Aorta (tissue), 5 donors: ENCODE data around the gene KIF3B. TPM values are rescaled to one million over a fixed set of nuclear protein-coding genes. Genes with fewer than 3 reads are reported as not detected.
"Not testable (repeated sequence)": the region's sequence is repeated elsewhere in the genome, so short reads cannot be mapped to it uniquely, and the experiment has no call there.

ENCODE experiments used
- ATAC-seq: fragments of 200-7000 bp; cut with Tn5 transposase; one replicate; pipeline ENCODE4 v1.9.1; 2022; ENCODE audit warnings: moderate library complexity; ENCODE audit not compliant: low FRiP score
- DNase-seq, 2 donors: peaks; one replicate each; pipeline ENCODE4 v3.0.0-alpha.2; 2020
- H3K27ac ChIP-seq, 2 donors: one replicate each; pipeline ENCODE4 v1.5.1; 2013; ENCODE audit warnings: low read length in 2 of 2, mild to moderate bottlenecking in 2 of 2, moderate library complexity in 2 of 2, control low read depth in 1 of 2, inconsistent platforms in 1 of 2, low read depth in 1 of 2
- H3K27me3 ChIP-seq, 2 donors: one replicate each; pipeline ENCODE4 v1.6.1; 2013; ENCODE audit warnings: control low read depth in 1 of 2, low read length in 1 of 2, mild to moderate bottlenecking in 1 of 2, moderate library complexity in 1 of 2; ENCODE audit not compliant: insufficient read depth in 2 of 2, control insufficient read depth in 1 of 2
- H3K36me3 ChIP-seq, 2 donors: one replicate each; pipeline ENCODE4 v1.6.1; 2013; ENCODE audit warnings: control low read depth in 1 of 2, low read length in 1 of 2, mild to moderate bottlenecking in 1 of 2; ENCODE audit not compliant: insufficient read depth in 2 of 2, control insufficient read depth in 1 of 2
- H3K4me1 ChIP-seq, 2 donors: one replicate each; pipeline ENCODE4 v1.6.1; 2013; ENCODE audit warnings: low read length in 2 of 2, control low read depth in 1 of 2, mild to moderate bottlenecking in 1 of 2, moderate library complexity in 1 of 2; ENCODE audit not compliant: insufficient read depth in 2 of 2, control insufficient read depth in 1 of 2
- H3K4me3 ChIP-seq, 2 donors: one replicate each; pipeline ENCODE4 v1.5.1; 2013; ENCODE audit warnings: low read length in 2 of 2, control low read depth in 1 of 2, mild to moderate bottlenecking in 1 of 2
- H3K9me3 ChIP-seq: one replicate; pipeline ENCODE4 v1.6.1; 2013; ENCODE audit warnings: mild to moderate bottlenecking, low read length; ENCODE audit not compliant: control insufficient read depth
- WGBS, 2 donors: extraction: QIAGEN DNeasy Blood & Tissue Kit; methylation state at CpG; one replicate each; pipeline ENCODE4 v1.1.7; 2013; 5-methylcytosine and 5-hydroxymethylcytosine counted together
- intact Hi-C, 2 donors: fragments of 100-400 bp; cut with DNase I; formaldehyde crosslinking; loops; one replicate each; pipeline versions ENCODE4 v1.14.2 to v1.15.0; 2022
- polyA plus RNA-seq, 2 donors: library from polyadenylated mRNA; stranded (reverse); fragments of 200-250 nt; gene quantifications; one replicate each; pipeline ENCODE4 v1.2.3, GENCODE V29; 2013
- total RNA-seq, 2 donors: library from RNA; stranded (reverse); fragmentation: NEBNext Ultra II Directional; extraction: Animal tissue kit (Norgen Biotek cat#: 25700); gene quantifications; one replicate each; pipeline ENCODE4 v1.2.1, GENCODE V29; 2021
- donor health status: healthy with polysubstance abuse.
- donor health status: Bipolar disorder and iron deficiency.
- donor health status: DM: no; HTN: no; CAD: no.
- donor health status: DM: no; HTN: no; CAD: no.
- donor health status: DM: yes; HTN: yes; CAD: no.

KIF3B gene
- total and polyA plus RNA-seq, 4 donors: 12.9 to 28.0 (median 23.2) TPM

DNA sequence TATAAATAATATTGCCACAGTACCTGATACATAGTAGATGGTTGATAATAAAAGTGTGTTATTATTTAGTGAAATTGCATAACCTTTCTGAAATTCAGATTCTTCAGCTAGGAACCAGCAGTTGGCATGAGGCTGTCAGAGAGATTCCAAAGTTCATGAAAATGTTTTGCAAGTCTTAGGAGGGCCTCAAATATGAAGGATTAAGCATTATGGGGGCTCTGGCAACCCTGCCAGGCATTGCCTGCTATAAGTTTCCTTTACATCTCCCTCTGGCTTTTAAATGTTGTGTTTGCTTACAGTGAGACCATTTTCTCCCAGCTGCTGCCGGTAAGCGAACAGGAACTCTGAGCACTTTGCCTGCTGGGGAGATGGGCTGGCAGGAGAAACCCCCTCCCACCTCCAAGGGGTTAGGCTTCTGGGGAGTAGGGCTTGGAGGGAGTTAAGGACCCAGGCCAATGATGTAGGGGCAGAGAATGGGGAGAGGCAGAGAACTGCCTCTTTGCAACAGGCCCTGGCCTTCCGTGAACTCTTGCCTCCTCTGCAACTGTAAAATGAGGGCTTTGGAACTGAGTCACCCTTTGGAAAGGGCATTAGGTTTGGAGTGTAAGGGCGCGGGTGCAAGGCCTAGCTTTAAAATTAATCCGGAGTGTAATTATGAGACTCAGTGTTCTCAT lies 33.2 kb upstream of the KIF3B start:
- Histone ChIP-seq H3K4me1 (no peaks in the 10 kb centered on the region), H3K9me3 (no peaks in the 10 kb centered on the region), H3K27ac (no peak overlapping the region), H3K27me3 (no peaks in the 10 kb centered on the region), H3K36me3 (no peaks in the 10 kb centered on the region), H3K4me3 (no peak overlapping the region)
- intact Hi-C loops: no loop called here
- no peak for ATAC-seq
- DNase-seq: peak in 1 of 2 donors; percentile 50
- WGBS, 2 donors: 87 to 89% methylated on average over 6 of the region's 6 CpGs

DNA sequence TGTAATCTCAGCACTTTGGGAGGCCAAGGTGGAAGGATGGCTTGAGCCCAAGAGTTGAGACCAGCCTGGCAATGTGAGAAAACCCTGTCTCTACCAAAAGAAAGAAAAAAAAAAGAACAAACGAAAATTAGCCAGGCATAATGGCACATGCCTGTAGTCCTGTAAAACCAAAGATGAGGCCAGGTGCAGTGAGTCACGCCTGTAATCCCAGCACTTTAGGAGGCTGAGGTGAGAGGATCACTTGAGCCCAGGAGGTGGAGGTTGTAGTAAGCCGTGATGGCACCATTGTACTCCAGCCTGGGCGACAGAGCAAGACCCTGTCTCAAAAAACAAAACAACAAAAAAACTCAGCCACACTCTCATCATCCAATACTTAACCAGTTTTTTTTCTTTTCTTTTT lies 32.5 kb upstream of the KIF3B start:
- no peak overlapping the region for H3K27ac ChIP-seq
- ATAC-seq (no peak), DNase-seq (peak in 1 of 2 donors; percentile 1)
- H3K27me3 ChIP-seq: no peaks in the 10 kb centered on the region
- H3K36me3 ChIP-seq: no peaks in the 10 kb centered on the region
- H3K9me3 ChIP-seq: no peaks in the 10 kb centered on the region
- intact Hi-C loops: no loop called here
- no peaks in the 10 kb centered on the region for H3K4me1 ChIP-seq
- H3K4me3 ChIP-seq: no peak overlapping the region
- WGBS, 2 donors: 86 to 90% methylated on average over 4 of the region's 4 CpGs

DNA sequence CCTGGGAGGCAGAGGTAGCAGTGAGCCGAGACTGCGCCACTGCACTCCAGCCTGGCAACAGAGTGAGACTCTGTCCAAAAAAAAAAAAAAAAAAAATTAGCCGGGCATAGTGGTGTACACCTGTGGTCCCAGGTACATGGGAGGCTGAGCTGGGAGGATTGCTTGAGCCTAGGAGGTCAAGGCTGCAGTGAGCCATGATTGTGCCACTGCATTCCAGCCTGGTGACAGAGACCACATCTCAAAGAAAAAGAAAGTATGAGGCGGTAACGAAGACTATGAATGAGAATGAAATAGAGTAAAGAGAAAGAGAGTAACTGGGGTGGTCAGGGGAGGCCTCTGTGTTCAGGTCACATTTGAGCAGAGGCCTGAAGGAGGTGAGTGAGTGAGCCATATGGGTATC lies 31.2 kb upstream of the KIF3B start:
- H3K36me3 ChIP-seq, H3K4me3 ChIP-seq, H3K4me1 ChIP-seq, H3K27ac ChIP-seq, DNase-seq, ATAC-seq, intact Hi-C loops, H3K27me3 ChIP-seq, H3K9me3 ChIP-seq: not testable (repeated sequence)
- 92 to 93% methylated on average over 5 of the region's 5 CpGs for WGBS, 2 donors

DNA sequence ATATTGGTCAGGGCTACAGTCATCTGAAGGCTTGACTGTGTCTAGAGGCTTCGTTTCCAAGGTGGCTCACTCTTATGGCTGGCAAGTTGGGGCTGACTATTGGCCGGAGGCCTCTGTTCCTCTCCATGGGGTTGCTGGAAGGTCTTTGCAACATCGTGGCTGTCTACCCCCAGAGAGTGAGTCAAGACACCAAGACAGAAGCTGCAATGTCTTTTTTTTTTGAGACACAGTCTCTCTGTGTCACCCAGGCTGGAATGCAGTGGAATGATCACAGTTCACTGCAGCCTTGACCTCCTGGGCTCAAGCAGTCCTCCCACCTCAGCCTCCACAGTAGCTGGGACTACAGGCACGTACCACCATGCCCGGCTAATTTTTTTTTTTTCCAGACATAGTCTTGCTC lies 29.4 kb upstream of the KIF3B start:
- no peaks in the 10 kb centered on the region for H3K27me3 ChIP-seq
- DNase-seq: peak in 1 of 2 donors; percentile 14
- ATAC-seq: no peak
- H3K36me3 ChIP-seq: no peaks in the 10 kb centered on the region
- WGBS, 2 donors: 81 to 84% methylated on average over 5 of the region's 5 CpGs
- intact Hi-C loops: no loop called here
- H3K9me3 ChIP-seq: no peaks in the 10 kb centered on the region
- H3K4me3 ChIP-seq: no peak overlapping the region
- H3K27ac ChIP-seq: no peak overlapping the region
- no peaks in the 10 kb centered on the region for H3K4me1 ChIP-seq

DNA sequence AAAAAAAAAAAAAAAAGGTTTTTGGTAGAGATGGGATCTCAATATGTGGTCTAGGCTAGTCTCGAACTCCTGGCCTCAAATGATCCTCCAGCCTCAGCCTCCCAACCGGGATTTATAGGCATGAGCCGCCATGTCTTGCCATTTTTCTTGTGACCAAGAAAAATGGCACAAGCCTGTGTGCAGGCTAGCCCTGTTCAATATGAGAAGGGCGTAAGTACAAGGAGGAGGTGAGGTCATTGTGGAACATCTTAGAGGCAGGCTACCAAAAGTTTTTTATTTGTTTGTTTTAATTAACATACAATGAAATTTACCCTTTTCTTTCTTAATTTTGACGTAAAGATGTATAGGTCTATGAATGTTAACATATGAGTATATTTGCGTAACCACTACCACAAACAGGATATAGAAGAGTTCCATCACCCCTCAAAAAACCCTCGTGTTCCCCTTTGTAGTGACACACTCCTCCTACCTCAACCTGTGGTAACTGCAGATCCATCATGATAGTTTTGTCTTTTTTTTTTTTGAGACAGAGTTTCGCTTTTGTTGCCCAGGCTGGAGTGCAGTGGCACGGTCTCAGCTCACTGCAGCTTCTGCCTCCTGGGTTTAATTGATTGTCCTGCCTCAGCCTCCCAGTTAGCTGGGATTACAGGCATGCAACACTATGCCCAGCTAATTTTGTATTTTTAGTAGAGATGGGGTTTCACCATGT lies 28.3 kb upstream of the KIF3B start:
- no peaks in the 10 kb centered on the region for H3K36me3 ChIP-seq
- WGBS, 2 donors: 85 to 89% methylated on average over 9 of the region's 9 CpGs
- peak in 1 of 2 donors; percentile 3 for DNase-seq
- peaks cover 2% of the 10 kb centered on the region for H3K9me3 ChIP-seq
- peaks cover 0 to 1% of the 10 kb centered on the region in 2 donors for H3K27me3 ChIP-seq
- H3K27ac ChIP-seq: no peak overlapping the region
- intact Hi-C loops: no loop called here
- H3K4me3 ChIP-seq: no peak overlapping the region
- H3K4me1 ChIP-seq: no peaks in the 10 kb centered on the region
- no peak for ATAC-seq

DNA sequence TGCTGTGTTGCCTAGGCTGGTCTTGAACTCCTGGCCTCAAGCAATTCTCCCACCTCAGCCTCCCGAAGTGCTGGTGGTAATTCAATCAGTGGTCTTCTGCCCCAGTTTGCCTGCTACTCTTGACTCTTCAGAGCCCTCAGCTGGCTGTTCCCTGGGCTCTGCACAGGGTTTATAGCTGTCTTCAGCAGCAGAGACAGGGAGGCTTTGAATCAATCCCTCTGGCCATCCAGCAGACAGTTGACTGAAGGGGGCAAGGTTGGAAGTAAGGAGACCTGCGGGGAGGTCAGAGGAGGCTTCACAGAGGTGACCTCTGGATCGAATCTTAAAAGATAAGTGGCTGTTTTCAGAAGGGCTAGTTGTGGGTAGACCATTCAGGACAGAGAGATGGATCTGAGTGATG lies 26.0 kb upstream of the KIF3B start:
- 73 to 74% methylated on average over 3 of the region's 3 CpGs for WGBS, 2 donors
- peaks cover 0 to 1% of the 10 kb centered on the region in 2 donors for H3K27me3 ChIP-seq
- H3K9me3 ChIP-seq: peaks cover 2% of the 10 kb centered on the region
- H3K4me3 ChIP-seq: no peak overlapping the region
- H3K36me3 ChIP-seq: no peaks in the 10 kb centered on the region
- intact Hi-C loops: no loop called here
- no peak overlapping the region for H3K27ac ChIP-seq
- DNase-seq: peak in 1 of 2 donors; percentile 3
- ATAC-seq: no peak
- H3K4me1 ChIP-seq: no peaks in the 10 kb centered on the region

DNA sequence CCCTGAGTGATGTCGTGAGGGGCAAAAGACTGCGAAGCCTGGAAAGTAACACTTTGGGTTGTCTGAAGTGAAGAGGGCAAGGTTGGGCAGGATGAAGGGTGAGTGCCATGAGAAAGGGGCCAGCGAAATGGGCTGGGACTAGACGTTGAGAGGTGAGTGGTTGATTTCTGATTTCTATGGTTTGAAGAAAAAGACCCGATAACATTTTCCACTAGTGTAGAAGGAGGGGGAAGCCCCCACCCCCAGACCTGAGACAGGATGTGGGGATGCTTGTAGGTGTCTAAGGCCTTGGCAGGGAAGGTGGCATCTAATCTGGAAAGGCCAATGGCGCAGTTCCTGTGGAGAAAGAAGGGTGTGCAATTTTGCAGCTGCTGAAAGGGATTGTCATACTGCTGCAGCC lies 25.3 kb upstream of the KIF3B start:
- Histone ChIP-seq H3K4me1 (no peaks in the 10 kb centered on the region), H3K27ac (no peak overlapping the region), H3K9me3 (peaks cover 2% of the 10 kb centered on the region), H3K36me3 (no peaks in the 10 kb centered on the region), H3K4me3 (no peak overlapping the region), H3K27me3 (peaks cover 0 to 1% of the 10 kb centered on the region in 2 donors)
- WGBS, 2 donors: 86 to 91% methylated on average over 6 of the region's 6 CpGs
- ATAC-seq (no peak), DNase-seq (no peak)
- intact Hi-C loops: no loop called here

DNA sequence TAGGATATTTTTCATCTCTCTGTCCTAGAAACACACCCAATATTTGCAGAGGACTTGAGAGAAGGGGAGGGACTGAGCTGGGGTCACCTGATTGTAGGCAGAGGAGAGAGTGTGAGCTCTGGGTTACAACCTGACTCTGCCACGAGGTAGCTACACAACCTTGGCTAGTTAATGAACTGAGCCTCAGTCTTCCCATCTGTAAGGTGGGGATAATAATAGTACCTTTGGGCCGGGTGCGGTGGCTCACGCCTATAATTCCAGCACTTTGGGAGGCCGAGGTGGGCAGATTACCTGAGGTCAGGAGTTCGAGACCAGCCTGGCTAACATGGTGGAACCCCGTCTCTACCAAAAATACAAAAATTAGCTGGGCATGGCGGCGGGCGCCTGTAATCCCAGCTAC lies 16.5 kb upstream of the KIF3B start:
- ATAC-seq, H3K4me3 ChIP-seq, intact Hi-C loops, H3K27me3 ChIP-seq, H3K4me1 ChIP-seq, H3K27ac ChIP-seq, H3K9me3 ChIP-seq, H3K36me3 ChIP-seq: not testable (repeated sequence)
- 93% methylated on average over 10 of the region's 10 CpGs for WGBS, 2 donors
- peak in 1 of 2 donors; percentile 14 for DNase-seq

DNA sequence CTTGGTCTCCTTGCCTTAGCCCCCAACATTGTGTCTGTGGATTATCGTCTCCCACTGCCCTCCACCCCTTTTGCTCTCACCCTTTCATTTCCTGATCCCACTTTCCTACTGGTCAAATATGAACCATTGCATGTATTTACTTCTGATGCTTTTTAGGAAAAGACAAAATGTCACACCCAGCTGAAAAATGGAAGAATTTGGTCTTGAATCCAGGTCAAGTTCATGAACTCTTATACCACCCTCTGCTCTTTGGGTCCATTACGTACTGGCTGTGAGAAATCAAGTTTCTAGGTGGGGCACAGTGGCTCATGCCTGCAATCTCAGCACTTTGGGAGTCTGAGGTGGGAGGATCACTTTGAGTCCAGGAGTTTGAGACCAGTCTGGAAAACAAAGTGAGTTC lies 15.8 kb upstream of the KIF3B start:
- WGBS, 2 donors: 69 to 75% methylated on average over 2 of the region's 2 CpGs
- Histone ChIP-seq H3K4me3 (no peak overlapping the region), H3K36me3 (no peaks in the 10 kb centered on the region), H3K27ac (no peak overlapping the region), H3K4me1 (no peaks in the 10 kb centered on the region), H3K9me3 (no peaks in the 10 kb centered on the region), H3K27me3 (no peaks in the 10 kb centered on the region)
- DNase-seq (peak in 1 of 2 donors; percentile 2), ATAC-seq (no peak)
- intact Hi-C loops: no loop called here
